HG03159 (cell line): Measurements from ENCODE around the gene PRH2.

Experiments used
- ATAC-seq: cut with Tn5 transposase; IDR thresholded peaks from one replicate; pipeline ENCODE4 v1.9.1; 2021; ENCODE audit warnings: mild to moderate bottlenecking, moderate library complexity; ENCODE audit not compliant: unreplicated experiment

The PRH2 gene

DNA sequence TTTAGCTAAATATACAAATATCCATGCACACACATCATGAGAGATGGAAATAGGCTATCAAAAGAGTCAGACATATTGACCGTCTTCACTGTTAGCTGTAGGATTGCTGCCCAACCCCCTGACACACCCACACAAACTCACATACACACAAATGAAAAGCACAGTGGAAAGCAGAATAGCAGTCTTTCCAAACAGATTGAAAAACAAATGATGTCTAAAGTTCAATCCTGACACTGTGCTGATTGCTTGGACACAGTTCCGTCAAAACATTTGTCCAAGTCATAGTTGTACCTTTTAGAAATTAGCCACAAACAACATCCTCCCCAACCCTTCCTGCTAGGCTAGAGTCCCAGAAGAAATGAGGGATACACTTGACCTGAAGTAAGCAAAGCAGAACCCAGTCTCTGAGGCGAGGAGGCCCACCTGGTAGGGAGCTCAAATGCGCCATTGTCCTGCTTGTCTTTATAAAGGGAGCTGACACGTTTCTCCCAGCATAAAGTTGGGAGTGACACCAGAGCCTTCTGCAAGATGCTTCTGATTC is at the start of gene PRH2:
PRH2 (plus strand) TSS at position 491 of the 541 bp plus-strand sequence; CDS start at position 529, 38 bp downstream.
- no peak for ATAC-seq

DNA sequence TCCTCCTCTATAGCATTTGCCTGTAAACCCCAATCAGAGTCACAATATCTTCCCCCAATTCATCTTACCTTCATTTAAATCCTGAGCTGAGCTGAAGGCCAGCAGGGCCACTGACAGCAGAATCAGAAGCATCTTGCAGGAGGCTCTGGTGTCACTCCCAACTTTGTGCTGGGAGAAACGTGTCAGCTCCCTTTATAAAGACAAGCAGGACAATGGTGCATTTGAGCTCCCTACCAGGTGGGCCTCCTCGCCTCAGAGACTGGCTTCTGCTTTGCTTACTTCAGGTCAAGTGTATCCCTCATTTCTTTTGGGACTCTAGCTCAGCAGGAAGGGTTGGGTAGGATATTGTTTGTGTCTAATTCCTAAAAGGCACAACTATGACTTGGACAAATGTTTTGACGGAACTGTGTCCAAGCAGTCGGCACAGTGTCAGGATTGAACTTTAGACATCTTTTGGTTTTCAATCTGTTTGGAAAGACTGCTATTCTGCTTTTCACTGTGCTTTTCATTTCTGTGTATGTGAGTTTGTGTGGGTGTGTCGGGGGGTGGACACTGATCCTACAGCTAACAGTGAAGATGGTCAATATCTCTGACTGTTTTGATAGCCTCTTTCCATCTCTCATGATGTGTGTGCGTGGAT is 44.8 kb upstream of the PRH2 start, which contains the start of gene PRH1:
PRH1 (minus strand) TSS at position 170 of the 640 bp plus-strand sequence; CDS start at position 132, 38 bp downstream.
- ATAC-seq = no peak

DNA sequence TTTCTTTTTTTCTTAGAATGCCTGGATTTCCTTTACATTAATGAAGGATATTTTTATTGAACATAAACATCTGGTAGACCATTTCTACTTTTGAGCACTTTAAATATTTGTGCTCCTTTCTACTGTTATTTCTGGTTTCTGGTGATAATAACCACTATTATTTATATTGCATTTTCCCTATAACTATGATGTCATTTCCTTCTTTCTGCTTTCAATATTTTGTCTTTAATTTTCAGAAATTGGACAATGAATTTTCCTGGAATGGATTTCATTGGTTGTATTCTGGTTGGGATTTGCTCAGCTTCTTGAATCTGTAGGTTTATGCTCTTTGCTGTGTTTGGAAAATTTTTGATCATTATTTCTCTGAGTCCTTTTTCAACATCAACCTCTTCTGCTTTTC is 39.8 kb upstream of the PRH2 start:
- ATAC-seq = no peak

DNA sequence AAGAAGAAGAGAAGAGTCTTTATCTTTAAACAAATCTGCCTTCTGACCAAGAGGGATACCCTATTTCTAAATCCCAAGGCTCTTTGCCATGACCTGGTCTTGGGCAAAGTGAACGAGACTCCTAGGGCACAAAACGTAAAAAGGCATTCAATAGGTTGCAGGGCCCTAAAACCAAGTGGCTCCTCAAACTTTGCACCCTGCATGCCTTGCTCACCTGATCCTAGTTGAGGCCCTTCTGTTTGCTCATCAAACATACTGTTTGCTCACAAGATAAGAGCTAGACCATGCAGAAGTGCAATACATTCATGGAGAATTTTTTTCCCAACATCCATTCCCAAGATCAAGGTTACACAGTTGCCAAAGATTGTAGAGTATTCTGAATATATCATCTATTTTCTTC is 37.1 kb upstream of the PRH2 start:
- no peak for ATAC-seq

DNA sequence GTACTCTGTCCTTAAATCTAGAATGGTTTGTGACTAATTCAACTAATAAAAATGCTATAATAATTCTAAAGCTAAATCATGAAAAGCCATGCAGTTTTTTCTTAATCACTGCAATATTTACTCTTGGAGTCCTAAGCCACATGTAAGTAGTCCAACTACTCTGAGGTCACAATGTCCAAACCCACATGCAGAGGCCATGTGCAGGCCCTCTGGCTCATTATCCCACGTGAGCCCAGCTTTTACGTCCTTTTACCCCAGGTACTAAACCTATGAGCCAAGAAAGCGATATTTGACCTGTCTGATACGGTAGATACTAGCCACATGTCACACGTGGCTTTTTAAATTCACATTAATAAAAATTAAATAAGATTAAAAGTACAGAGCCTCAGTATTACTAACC is 32.2 kb upstream of the PRH2 start:
- no peak for ATAC-seq

DNA sequence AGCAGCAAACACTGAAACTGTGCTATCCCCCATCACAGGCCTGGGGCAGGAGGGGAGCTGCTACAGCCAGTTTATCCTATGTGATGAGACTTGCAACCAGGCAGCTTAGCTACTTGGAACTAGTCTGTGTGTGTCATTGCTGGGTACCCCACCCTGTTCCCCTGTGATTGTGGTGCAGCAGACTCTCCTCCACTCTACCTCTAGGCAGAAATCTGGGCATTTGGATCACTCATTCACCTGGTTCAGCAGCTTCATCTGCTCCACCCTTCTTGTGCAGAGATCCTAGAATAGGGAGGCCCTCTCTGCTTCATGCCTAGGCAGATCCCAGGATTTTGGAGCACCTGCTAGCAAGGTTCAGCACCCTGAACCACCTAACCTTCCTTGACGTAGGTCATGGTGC is 28.5 kb upstream of the PRH2 start:
- ATAC-seq = no peak

DNA sequence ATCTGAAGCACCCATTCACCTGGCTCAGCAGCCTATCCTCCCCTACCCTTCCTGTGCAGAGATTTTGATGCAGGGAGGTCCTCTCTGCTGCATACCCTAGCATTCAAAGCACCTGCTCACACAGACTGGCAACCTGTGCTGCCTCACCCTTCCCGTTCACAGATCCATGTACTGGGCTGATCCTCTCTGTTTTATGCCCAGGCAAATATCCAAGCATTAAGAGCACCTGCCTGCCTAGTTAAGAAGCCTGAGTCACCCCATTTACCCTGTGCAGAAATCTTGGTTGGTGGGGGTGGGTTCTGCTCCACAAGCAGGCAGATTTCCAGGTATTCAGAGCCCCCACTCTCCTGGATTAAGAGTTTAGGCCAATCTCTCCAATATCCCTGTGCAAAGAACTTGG is 28.1 kb upstream of the PRH2 start:
- ATAC-seq = no peak

DNA sequence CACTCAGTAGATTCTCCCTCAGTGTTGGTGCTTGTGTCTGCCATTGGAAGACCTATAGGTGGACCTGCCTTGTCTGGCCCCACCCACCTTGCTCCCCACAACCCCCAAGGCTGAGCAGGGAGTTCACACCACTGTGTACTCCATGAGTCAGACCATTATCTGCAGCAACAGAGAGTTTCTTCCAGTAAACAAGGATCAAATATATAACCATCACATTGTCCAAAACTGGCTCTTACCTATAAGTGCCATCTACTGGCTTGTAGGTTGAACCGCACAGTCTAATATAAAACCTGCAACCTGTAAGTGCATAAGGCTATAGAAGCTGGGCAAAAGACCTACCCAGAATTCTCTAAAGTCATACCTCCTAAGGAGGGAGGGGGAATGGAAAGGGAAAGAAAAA is 27.6 kb upstream of the PRH2 start:
- ATAC-seq = no peak

DNA sequence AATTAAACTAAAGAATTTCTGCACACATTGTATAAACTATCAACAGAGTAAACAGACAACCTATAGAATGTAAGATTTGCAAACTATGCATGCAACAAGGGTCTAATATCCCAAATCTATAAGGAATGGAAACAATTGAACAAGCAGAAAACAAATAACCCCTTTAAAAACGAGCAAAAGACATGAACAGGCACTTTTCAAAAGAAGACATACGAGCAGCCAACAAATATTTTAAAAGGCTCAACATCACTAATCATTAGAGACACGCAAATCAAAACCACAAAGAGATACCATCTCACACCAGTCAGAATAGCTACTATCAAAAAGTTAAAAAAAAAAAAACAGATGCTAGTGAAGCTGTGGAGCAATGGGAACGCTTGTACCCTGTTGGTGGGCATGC is 24.4 kb upstream of the PRH2 start:
- no peak for ATAC-seq

DNA sequence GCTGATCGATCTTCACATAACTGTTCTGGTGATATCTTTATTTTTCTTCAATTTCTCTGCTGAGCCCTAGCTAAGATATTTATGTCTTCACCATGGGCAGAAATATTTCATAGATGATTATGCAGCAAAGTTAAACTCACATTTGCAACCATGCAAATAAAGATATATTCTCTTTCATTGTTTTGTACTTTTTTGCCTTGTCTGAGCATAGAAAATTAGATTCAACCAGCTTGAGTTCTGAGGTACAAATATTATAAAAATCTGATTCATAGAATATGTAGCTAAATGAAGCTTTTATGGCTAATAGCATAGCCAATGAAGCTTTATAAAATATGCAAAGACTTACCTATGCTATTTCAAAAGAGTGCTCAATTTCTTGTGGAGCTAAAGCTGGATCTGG is 19.6 kb upstream of the PRH2 start, which contains the start of gene TAS2R13:
TAS2R13 (minus strand) TSS at position 101 of the 400 bp plus-strand sequence. CDS start 264 bp downstream, outside the sequence.
- no peak for ATAC-seq

DNA sequence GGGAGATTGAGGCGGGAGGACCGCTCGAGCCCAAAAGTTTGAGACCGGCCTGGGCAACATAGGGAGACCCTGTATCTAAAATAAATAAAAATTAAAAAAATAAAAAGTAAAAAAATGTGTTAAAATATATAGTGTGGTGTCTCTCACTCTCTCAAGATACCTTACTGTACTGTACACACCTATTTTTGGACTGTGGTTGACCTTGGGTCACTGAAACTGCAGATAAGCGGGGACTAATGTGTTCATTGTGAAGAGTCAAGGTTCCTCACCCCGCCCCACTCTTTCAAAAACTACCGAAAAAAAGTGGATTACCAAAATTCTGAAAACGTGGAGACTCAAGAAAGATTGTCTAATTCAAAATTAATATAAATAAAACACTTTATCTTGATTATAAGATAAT is 18.7 kb upstream of the PRH2 start:
- no peak for ATAC-seq

DNA sequence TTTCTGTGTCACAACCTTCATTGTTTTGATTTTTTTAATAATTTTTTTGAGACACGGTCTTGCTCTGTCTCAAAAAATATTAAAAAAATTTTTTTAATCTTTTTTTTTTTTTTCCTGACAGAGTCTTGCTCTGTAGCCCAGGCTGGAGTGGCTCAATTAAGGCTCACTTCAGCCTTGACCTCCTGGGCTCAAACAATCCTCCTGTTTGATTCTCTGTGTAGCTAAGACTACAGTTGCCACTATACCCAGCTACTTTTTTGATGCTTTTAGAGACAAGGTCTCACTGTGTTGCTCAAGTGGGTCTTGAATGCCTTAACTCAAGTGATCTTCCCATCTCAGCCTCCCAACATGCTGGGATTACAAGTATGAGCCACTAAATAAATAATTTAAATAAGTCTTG is 9.2 kb upstream of the PRH2 start:
- no peak for ATAC-seq

DNA sequence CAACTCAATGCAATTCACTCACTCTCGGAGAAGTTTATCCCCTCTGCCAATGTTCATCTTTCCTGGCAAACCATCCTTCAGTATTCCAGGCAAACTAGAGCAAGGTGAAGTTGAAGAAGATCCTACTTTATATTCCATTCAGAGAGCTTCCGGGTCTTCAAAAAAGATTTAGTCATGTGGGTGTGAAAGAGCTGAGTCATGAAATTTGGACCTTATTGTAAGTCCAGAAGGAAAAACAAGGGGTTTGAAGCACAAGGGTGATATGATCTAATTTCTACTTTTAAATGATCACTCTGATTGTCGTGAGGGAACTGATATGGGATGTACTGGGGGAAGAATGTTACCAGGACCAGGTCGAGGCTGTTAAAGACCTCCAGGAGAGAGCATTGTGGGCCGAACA is 2.8 kb upstream of the PRH2 start:
- no peak for ATAC-seq

DNA sequence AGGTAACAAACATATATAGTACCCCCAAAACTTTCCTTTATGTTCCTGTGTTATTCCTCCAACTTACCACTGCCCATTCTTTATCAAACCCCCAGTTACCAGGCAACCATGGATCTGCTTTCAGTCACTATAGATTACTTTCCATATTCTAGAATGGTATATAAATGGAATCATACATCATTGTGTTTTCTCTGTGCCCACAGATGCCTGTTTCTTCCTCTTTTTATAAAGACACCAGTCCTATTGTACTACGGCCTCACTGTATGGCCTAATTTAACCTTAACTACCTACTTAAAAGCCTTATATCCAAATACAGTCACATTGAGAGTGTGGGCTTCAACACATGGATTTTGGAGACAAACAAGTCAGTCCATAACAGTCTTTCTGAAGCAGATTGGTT is 7.5 kb downstream of the PRH2 start:
- ATAC-seq = no peak

DNA sequence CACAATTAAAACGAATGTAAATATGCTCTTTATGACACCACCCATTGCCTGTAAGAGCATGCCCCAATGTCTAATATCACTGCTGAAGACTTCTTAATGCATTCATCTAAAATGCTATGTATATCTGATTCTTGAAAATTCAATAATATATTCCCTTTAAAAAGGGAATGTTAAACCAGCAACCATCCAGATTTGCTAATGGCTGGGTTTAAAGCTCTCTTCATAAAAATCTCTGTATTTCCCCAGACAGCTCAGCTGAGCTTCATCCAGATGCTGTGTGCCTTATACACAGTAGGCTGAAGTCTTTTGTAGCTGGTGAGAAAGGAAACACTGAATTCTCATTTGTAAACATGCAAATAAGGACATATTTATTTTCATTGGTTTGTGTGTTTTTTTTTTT is 10.1 kb downstream of the PRH2 start, which contains the start of gene TAS2R14:
TAS2R14 (minus strand) TSS at position 101 of the 400 bp plus-strand sequence; CDS start at position 45, 56 bp downstream.
- no peak for ATAC-seq

DNA sequence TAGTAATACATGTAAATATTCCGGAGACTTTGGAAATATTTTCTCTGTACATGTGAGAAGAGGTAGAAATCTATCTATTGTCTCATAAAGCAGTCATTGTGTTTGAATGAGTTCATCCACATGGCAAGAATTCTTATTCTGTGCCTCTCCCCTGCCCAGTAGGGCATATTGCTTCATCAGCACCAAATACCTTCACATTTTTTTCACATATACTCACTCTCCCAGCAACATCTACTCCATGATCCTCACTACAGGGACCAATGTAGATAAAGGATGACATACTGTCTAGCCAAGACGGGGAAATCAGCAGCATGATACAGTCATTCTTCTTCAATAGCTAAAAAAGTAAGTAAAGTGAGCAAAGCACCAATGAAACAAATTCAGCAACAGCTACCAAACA is 11.4 kb downstream of the PRH2 start:
- no peak for ATAC-seq

DNA sequence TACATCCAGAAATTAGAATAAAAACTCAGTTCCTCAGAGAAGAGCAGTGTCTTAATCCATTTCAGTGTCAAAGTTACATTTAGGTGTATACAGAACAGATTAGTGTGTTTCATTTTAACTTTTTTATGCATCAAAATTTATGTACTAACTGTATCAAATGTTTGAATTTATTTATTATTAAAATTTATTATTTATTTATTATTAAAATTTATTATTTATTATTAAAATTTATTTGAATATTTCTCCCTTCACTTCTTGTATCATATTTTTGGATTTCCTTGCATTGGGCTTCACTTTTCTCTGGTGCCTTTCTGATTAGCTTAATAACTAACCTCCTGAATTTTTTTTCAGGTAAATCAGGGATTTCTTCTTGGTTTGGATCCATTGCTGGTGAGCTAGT is 12.3 kb downstream of the PRH2 start:
- no peak for ATAC-seq

DNA sequence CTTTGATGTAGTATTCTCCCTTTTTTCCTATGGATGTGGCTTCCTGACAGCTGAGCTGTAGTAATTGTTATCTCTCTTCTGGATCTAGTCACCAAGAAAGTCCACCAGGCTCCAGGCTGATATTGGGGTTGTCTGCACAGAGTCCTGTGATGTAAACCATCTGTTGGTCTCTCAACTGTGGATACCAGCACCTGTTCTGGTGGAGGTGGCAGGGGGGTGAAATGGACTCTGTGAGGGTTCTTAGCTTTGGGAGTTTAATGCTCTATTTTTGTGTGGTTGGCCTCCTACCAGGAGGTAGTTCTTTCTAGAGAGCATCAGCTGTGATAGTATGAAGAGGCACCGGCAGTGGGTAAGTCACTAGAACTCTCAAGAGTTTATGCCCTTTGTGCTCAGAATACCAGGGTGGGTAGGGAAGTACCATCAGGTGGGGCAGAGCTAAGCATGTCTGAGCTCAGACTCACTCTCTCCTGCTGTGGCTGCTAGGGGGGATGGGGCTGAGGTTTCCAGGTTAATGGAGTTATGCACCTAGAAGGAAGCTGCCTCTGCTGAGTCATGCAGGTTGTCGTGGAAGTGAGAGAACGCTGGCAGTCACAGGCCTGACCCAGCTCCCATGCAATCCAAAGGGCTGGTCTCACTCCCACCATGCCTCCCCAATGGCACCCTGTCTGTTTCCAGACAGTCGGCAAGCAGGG is 13.0 kb downstream of the PRH2 start:
- no peak for ATAC-seq

DNA sequence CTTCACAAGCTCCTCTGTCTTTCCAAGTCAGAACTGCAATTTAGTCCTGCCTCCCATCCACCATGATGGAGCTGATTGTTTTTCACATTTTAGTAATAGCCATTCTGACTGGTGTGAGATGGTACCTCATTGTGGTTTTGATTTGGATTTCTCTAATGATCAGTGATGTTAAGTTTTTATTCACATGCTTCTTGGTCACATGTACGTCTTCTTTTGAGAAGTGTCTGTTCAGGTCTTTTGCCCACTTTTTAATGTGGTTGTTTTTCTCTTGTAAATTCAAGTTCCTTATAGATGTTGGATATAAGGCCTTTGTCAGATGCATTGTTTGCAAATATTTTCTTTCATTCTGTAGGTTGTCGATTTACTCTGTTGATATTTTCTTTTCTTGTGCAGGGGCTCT is 14.1 kb downstream of the PRH2 start:
- ATAC-seq = no peak

DNA sequence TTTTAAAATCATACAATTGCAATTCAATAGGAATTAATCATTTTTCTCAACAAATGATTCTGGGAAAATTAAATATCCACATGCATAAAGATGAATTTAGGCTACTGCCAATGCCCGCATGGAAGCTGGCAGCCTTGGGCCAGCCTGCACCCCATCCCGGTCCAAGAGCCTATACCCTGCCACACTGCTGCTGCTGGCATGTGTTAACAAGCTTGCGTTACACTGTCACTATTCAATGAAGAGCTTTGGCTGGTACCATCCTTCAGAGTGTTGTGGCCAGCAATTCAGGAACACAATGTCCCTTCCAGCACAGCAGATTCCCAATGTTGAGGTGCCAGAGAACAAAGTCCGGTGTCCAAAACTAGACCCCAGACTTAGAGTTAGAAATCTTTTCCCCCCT is 23.6 kb downstream of the PRH2 start:
- ATAC-seq = no peak

DNA sequence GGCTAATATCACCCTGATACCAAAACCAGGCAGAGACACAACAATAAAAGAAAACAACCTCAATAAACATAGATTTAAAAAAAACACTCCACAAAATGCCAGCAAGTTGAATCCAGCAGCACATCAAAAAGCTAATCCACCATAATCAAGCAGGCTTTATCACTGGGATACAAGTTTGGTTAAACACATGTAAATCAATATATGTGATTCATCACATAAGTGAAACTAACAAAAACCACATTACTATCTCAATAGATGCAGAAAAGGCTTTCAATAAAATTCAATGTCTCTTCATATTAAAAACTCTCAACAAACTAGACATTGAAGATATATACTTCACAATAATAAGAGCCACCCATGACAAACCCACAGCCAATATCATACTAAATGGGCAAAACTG is 27.0 kb downstream of the PRH2 start:
- ATAC-seq = no peak

DNA sequence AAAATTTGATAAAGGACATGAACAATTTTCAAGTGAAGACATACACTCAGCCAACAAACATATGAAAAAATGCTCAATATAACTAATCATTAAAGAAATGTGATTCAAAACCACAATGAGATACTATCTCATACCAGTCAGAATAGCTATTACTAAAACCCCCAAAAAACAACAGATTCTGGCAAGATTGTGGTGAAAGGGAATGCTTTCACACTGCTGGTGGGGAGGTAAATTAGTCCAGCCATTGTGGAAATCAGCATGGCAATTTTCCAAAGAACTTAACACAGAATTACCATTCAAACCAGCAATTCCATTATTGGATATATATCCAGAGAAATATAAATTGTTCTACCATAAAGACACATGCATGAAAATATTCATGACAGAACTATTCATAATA is 28.7 kb downstream of the PRH2 start:
- ATAC-seq = no peak
